Medulla oblongata (tissue), 1 donor: ENCODE data around the gene ZNF93.
"Not testable (repeated sequence)": the region's sequence is repeated elsewhere in the genome, so short reads cannot be mapped to it uniquely, and the experiment has no call there.

ENCODE experiments used
- DNase-seq: peaks from one replicate; pipeline ENCODE4 v3.0.0-alpha.2; 2015; ENCODE audit errors: extremely low spot score

The ZNF93 gene

GRCh38 chr19:19937403-19937802 lies 36.7 kb downstream of the ZNF93 start:
- no peak for DNase-seq

DNA sequence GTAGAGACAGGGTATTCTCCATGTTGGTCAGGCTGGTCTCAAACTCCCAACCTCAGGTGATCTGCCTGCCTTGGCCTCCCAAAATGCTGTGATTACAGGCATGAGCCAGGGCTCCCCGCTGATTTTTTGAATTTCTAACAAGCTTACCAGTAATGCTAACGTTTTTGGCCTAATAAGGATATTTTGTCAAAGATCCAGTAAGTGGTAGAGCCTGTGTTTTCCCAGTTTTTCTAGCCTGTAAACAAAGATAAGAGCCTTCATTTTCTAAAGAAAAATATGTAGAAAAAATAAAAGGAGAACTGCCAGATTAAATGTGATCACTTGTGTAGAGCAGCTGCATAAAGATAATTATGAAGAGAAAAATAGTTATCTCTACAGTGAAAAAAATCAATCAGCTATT lies 37.7 kb downstream of the ZNF93 start:
- no peak for DNase-seq

DNA sequence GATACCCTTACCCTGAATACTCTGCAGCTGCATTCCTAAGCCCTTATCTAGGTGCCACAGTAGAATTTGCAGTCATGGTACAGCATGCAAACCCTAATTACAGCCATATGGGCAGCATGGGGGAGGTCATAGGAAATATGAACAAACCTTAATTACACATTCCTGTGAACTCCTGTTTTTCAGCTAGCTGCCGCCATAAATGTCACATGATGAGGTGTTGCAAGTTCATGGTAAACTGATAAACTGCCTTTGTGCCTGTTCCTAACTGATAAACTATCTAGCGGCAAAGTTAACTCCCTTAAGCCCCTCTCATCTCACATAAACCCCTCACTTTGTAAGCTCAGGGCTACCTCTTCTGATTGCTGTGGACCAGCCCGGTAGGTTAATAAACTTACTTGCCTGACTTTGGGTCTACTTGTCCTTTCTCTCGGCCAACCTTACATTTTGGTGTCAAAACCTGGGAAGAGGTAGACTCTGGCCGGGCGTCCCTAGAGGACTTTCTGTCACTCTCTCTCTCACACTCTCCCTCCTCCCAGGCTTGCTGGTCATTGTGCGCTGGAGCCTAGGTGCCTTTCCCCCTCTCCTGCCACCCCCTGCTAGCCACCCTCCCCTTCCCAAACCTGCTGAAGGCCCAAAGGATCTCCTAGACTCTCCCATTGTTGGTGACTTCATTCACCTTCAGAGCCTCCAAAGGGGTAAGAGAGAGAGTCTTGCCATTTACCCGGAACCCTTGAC lies 43.3 kb downstream of the ZNF93 start:
- DNase-seq = no peak

GRCh38 chr19:19944583-19944880 lies 43.8 kb downstream of the ZNF93 start:
- no peak for DNase-seq

- no peak for DNase-seq
Measured at GRCh38 chr19:19946226-19946625, 45.5 kb downstream of the ZNF93 start.

DNA sequence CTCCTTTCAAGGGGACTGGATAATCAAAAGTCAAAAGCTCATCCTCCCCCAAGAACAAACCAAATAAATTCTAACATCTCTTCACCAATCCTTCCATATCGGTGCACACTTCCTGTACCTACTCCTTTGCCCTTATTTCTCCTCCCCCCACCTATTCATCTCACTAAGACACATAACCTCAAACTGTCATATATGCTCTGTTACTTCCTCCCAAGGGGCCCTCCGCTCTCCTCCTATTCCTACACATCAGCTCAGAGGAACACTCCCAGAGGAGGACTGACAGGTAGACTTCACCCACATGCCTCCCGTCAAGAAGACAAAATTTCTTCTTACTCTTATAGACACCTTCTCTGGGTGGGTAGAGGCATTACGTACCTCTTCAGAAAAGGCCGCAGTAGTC lies 48.1 kb downstream of the ZNF93 start:
- no peak for DNase-seq

DNA sequence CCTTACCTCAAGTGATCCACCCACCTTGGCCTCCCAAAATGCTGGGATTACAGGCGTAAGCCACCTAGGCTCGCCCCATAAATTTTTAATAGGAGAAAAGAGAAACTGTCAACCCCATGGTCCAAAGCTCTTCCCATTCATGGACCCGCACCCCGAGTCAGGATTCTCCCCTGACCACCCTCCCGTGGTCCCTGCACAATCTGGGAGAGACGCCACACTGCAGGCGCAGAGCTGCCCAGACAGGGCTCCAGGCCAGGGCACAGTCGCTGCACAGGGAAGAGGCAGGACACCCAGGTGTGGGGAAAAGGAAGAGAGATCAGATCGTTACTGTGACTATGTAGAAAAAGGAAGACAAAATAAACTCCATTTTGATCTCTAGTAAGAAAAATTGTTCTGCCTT lies 54.5 kb downstream of the ZNF93 start:
- no peak for DNase-seq

DNA sequence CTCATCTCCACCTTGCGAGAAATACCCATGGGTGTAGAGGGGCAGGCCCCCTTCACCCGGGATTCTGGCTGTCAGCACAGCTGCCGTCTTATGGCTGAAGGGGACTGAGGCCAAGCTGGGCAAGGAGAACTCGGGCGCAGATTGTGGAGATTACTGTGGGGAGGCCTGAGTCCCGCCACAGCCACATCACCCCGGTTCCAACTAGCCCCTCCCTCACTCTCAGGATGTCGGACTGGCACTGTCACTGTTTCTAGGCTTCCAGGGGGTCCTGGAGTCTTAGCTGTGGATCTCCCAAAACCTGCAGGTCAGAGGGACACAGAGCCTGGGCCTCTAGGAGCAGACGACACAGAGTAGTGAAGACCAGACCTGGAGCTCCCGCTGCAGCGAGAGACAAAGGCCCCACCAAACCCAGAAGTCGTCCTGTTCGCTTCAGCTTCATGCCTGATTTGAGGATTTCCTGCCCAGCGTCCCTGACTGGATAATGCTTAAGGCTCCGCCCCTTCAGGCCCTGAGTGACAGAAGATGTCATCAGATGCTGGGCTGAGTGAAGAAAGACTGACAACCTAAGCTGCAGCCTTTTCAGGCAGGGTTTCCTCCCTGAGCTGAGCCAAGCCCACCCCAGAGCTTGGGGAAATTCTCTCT lies 55.8 kb downstream of the ZNF93 start:
- DNase-seq = no peak

- not testable (repeated sequence) for DNase-seq
Measured at GRCh38 chr19:19957766-19958165, 57.0 kb downstream of the ZNF93 start.

- peak; percentile 80 for DNase-seq
Measured at GRCh38 chr19:19959151-19959799, 58.5 kb downstream of the ZNF93 start.

- DNase-seq = no peak
Measured at GRCh38 chr19:19964416-19964815, 63.7 kb downstream of the ZNF93 start.

- DNase-seq = not testable (repeated sequence)
Measured at GRCh38 chr19:19966126-19966525, 65.4 kb downstream of the ZNF93 start.

GRCh38 chr19:19966862-19967261 lies 66.1 kb downstream of the ZNF93 start:
- DNase-seq = no peak
